Naive thymus-derived CD4-positive, alpha-beta T cell (primary cell): Measurements from ENCODE around the gene ZDHHC13. TPM values are rescaled to one million over a fixed set of nuclear protein-coding genes. Genes with fewer than 3 reads are reported as not detected.

ENCODE experiments used
- ATAC-seq: fragments of 150-1000 bp; cut with Tn5 transposase; 2 replicates; pipeline ENCODE4 v1.10.0; 2021; ENCODE audit warnings: mild to moderate bottlenecking, moderate library complexity
- CTCF ChIA-PET: fragments of 350-600 bp; sonication (Branson Sonifier 250); formaldehyde crosslinking; loops from one replicate; lab custom pipeline; 2021; ENCODE audit warnings: antibody characterized with exemption; lab: Charles Lee
- POLR2A ChIA-PET: fragments of 350-600 bp; sonication (Branson Sonifier 250); formaldehyde crosslinking; loops from one replicate; lab custom pipeline; 2021; ENCODE audit warnings: antibody characterized with exemption, inconsistent platforms; lab: Charles Lee
- DNase-seq, 9 donors: peaks; one replicate each; pipeline versions ENCODE4 v3.0.0 to v3.0.0-alpha.2; 2020 to 2022; ENCODE audit warnings: mixed read lengths in 1 of 9
- H3K27ac ChIP-seq: one replicate; pipeline ENCODE4 v1.7.0; 2013; ENCODE audit warnings: mild to moderate bottlenecking, low read depth, low read length, moderate library complexity
- H3K27me3 ChIP-seq, 2 donors: one replicate each; pipeline ENCODE4 v1.7.0; 2013; ENCODE audit warnings: low read length in 2 of 2, mild to moderate bottlenecking in 2 of 2, moderate library complexity in 2 of 2; ENCODE audit not compliant: control insufficient read depth in 2 of 2, insufficient read depth in 2 of 2
- H3K36me3 ChIP-seq, 3 experiments: 1 replicate in 2 of 3; 2 replicates in 1 of 3; pipeline ENCODE4 v1.7.0; 2013; ENCODE audit warnings: low read length in 3 of 3, mild to moderate bottlenecking in 3 of 3, moderate library complexity in 1 of 3; ENCODE audit not compliant: insufficient read depth in 3 of 3, control insufficient read depth in 2 of 3
- H3K4me1 ChIP-seq, 2 donors: one replicate each; pipeline ENCODE4 v1.7.0; 2013; ENCODE audit warnings: low read length in 2 of 2, mild to moderate bottlenecking in 2 of 2, moderate library complexity in 1 of 2; ENCODE audit not compliant: control insufficient read depth in 2 of 2, insufficient read depth in 2 of 2
- H3K4me3 ChIP-seq: 2 replicates; pipeline ENCODE4 v1.7.0; 2013; ENCODE audit warnings: mild to moderate bottlenecking, low read length
- H3K9me3 ChIP-seq, 3 experiments: 1 replicate in 2 of 3; 2 replicates in 1 of 3; pipeline ENCODE4 v1.7.0; 2013; ENCODE audit warnings: low read length in 3 of 3; ENCODE audit not compliant: control insufficient read depth in 2 of 3
- H3K27ac Mint-ChIP-seq, 9 donors: one replicate each; pipeline ENCODE4 v1.8.0; 2020 to 2022; ENCODE audit warnings: mixed read lengths in 9 of 9, mild to moderate bottlenecking in 8 of 9, moderate library complexity in 5 of 9, inconsistent platforms in 2 of 9
- H3K27me3 Mint-ChIP-seq, 5 donors: one replicate each; pipeline ENCODE4 v1.8.0; 2021 to 2022; ENCODE audit warnings: mixed read lengths in 5 of 5, mild to moderate bottlenecking in 1 of 5
- H3K36me3 Mint-ChIP-seq, 5 donors: one replicate each; pipeline ENCODE4 v1.8.0; 2020 to 2022; ENCODE audit warnings: mixed read lengths in 5 of 5, mild to moderate bottlenecking in 3 of 5, inconsistent platforms in 1 of 5
- H3K4me1 Mint-ChIP-seq, 7 donors: one replicate each; pipeline ENCODE4 v1.8.0; 2020 to 2022; ENCODE audit warnings: mixed read lengths in 7 of 7, mild to moderate bottlenecking in 3 of 7, inconsistent platforms in 1 of 7
- H3K4me3 Mint-ChIP-seq, 10 donors: one replicate each; pipeline ENCODE4 v1.8.0; 2020 to 2022; ENCODE audit warnings: mild to moderate bottlenecking in 10 of 10, mixed read lengths in 10 of 10, moderate library complexity in 6 of 10, inconsistent platforms in 2 of 10
- H3K9me3 Mint-ChIP-seq, 11 donors: one replicate each; pipeline ENCODE4 v1.8.0; 2020 to 2022; ENCODE audit warnings: mixed read lengths in 11 of 11, mild to moderate bottlenecking in 4 of 11, inconsistent platforms in 1 of 11, moderate library complexity in 1 of 11
- intact Hi-C, 2 donors: fragments of 100-400 bp; cut with micrococcal nuclease; formaldehyde crosslinking; loops; one replicate each; pipeline ENCODE4 v1.15.1; 2023
- polyA plus RNA-seq, 2 donors: library from polyadenylated mRNA; unstranded; fragments of 300-500 nt; fragmentation: Illumina TruSeq; gene quantifications; one replicate each; pipeline ENCODE4 v1.2.3, GENCODE V29; 2021
- total RNA-seq, 6 experiments: library from RNA in 5 of 6; stranded (reverse) in 5 of 6; gene quantifications; 1 replicate in 5 of 6; 2 replicates in 1 of 6; pipeline ENCODE4 v1.2.3 and lab custom pipeline; 2021 to 2026

ZDHHC13 gene
- total and polyA plus RNA-seq, 7 experiments from 2014 or later = 6.8 to 21.3 (median 10.2) TPM

DNA sequence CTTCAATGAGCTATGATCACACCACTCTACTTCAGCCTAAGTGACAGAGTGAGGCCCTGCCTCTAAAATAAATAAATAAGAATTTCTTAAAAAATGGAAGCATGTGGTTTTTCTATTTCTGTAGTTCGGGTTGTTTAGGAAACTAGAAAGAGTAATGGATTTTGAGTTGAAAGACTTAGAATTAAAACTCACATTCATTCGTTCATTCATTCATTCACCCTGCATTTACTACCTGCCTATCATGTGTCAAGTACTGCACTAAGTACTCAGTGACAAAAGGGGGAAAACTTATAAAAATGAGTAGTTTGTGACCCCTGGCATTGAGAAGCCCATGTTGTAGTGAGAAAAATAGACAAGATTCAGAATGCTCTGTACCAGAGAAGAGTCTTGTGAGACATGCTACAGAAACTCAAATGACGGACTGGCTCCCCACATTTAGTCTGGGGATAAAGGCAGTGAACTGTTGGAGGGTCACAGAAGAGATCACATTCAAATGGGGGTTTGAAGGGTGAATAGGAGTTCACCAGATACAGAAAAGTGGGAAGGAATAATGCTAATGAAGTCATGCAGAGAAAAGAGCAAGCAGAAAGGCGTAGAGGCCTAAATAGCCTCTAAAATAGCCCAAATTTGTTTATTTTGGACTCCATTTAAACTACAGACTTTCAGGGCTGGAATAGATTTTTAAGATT, 77.8 kb downstream of the ZDHHC13 start:
- no peak overlapping the region for H3K4me3 ChIP-seq
- ATAC-seq (no peak), DNase-seq (no peak)
- no peaks in the 10 kb centered on the region for H3K27me3 ChIP-seq
- peak overlapping the region in 1 of 9 donors; percentile 30 for H3K27ac Mint-ChIP-seq
- H3K4me1 Mint-ChIP-seq = no peaks in the 10 kb centered on the region
- H3K36me3 Mint-ChIP-seq = no peaks in the 10 kb centered on the region
- intact Hi-C loops = no loop called here
- no peaks in the 10 kb centered on the region for H3K27me3 Mint-ChIP-seq
- no peak overlapping the region for H3K27ac ChIP-seq
- no peaks in the 10 kb centered on the region for H3K9me3 ChIP-seq
- ChIA-PET CTCF (no interaction called here), POLR2A (no interaction called here)
- peaks cover 0 to 1% (median 0%) of the 10 kb centered on the region in 11 donors for H3K9me3 Mint-ChIP-seq
- H3K4me3 Mint-ChIP-seq = no peak overlapping the region
- no peaks in the 10 kb centered on the region for H3K36me3 ChIP-seq
- H3K4me1 ChIP-seq = no peaks in the 10 kb centered on the region

DNA sequence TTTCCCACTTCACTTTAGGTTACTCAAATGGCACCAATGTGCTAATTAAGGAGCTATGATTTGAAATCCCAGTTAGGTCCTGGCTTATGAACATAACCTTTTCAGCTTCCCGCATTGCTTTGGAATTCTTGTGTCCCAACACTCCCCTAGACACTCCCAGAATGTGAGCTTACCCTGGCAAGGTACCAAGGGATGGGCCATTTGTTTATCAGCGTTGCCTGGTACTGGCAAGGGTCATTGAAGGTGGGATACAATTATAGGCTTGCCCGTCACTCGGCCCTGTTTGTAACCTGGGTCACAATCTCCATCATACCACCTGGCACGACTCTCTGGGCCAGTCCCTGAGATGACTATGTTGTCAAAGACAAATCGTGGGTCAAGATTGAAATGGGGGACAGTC, 79.5 kb downstream of the ZDHHC13 start:
- POLR2A ChIA-PET = no interaction called here
- CTCF ChIA-PET = no interaction called here

DNA sequence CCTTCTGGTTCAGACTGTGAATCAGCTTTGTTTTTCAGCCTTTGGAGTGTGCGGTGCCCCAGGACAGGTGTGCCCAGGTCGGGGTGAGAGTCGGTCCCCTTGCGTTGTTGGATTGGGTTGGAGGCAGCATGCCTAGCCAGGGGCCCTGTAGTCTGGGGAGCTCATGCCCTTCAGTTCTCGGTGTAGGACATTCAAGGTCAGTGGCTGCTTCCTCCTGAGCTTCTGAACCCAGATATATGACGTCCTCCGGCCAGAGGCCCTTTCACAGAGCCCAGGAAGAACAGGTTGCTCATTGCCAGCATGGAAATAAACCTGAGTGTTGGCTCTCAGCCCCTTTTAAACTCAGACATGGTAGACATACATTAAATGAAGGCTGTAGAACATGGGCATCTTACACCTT, 82.1 kb downstream of the ZDHHC13 start:
- Mint-ChIP-seq H3K9me3 (peaks cover 0 to 1% (median 0%) of the 10 kb centered on the region in 11 donors), H3K4me3 (no peak overlapping the region), H3K4me1 (peaks cover 0 to 2% (median 0%) of the 10 kb centered on the region in 7 donors), H3K36me3 (peaks cover 0 to 3% (median 0%) of the 10 kb centered on the region in 5 donors), H3K27ac (no peak overlapping the region), H3K27me3 (peaks cover 2 to 27% (median 11%) of the 10 kb centered on the region in 5 donors)
- intact Hi-C loops = no loop called here
- H3K27ac ChIP-seq = no peak overlapping the region
- ChIA-PET CTCF (no interaction called here), POLR2A (no interaction called here)
- DNase-seq = no peak
- ATAC-seq = no peak
- no peaks in the 10 kb centered on the region for H3K9me3 ChIP-seq
- H3K4me3 ChIP-seq = no peak overlapping the region
- H3K4me1 ChIP-seq = no peaks in the 10 kb centered on the region
- H3K27me3 ChIP-seq = peaks cover 0 to 7% of the 10 kb centered on the region in 2 donors
- no peaks in the 10 kb centered on the region for H3K36me3 ChIP-seq

More for the DNA sequence above, 79.5 kb downstream of the ZDHHC13 start:
- Mint-ChIP-seq H3K9me3 (peaks cover 0 to 1% (median 0%) of the 10 kb centered on the region in 11 donors), H3K4me3 (no peak overlapping the region), H3K27ac (no peak overlapping the region), H3K4me1 (peaks cover 0 to 2% (median 0%) of the 10 kb centered on the region in 7 donors), H3K27me3 (peaks cover 2 to 13% (median 7%) of the 10 kb centered on the region in 5 donors), H3K36me3 (no peaks in the 10 kb centered on the region)
- no peak for ATAC-seq
- no peak for DNase-seq
- H3K27ac ChIP-seq = no peak overlapping the region
- H3K4me3 ChIP-seq = no peak overlapping the region
- no peaks in the 10 kb centered on the region for H3K9me3 ChIP-seq
- H3K36me3 ChIP-seq = no peaks in the 10 kb centered on the region
- H3K27me3 ChIP-seq = peaks cover 0 to 4% of the 10 kb centered on the region in 2 donors
- intact Hi-C loops = no loop called here
- H3K4me1 ChIP-seq = no peaks in the 10 kb centered on the region

DNA sequence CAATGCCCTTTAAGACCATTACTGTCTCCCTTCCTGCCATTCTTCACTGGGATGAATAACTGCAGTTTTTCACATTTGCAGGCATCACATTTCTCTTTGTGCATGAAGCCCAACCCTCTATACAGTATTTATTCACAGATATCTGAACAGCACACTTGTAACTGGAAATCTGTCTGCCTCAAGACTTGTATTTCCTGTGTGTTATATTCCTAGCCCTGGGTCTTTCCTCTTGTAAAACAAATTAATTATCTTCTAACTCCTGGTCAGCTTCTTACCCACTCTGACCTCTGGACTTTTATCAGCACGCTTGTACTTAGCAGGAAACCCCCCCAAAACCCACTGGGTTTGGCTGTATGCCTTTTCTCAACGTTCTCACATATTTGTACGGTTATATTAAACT, 82.8 kb downstream of the ZDHHC13 start:
- Histone ChIP-seq H3K27me3 (peaks cover 0 to 7% of the 10 kb centered on the region in 2 donors), H3K4me3 (no peak overlapping the region), H3K36me3 (no peaks in the 10 kb centered on the region), H3K27ac (no peak overlapping the region), H3K4me1 (no peaks in the 10 kb centered on the region), H3K9me3 (no peaks in the 10 kb centered on the region)
- Mint-ChIP-seq H3K27me3 (peaks cover 2 to 27% (median 11%) of the 10 kb centered on the region in 5 donors), H3K4me1 (peaks cover 0 to 2% (median 0%) of the 10 kb centered on the region in 7 donors), H3K4me3 (no peak overlapping the region), H3K9me3 (peaks cover 0 to 1% (median 0%) of the 10 kb centered on the region in 11 donors), H3K36me3 (peaks cover 0 to 3% (median 0%) of the 10 kb centered on the region in 5 donors), H3K27ac (no peak overlapping the region)
- intact Hi-C loops = no loop called here
- CTCF ChIA-PET = interaction anchor here (0.6 kb wide), 1 partner anchor 399 kb away, joined by 4 read pairs; no protein-coding TSS in a partner anchor
- POLR2A ChIA-PET = no interaction called here
- DNase-seq = no peak
- no peak for ATAC-seq

DNA sequence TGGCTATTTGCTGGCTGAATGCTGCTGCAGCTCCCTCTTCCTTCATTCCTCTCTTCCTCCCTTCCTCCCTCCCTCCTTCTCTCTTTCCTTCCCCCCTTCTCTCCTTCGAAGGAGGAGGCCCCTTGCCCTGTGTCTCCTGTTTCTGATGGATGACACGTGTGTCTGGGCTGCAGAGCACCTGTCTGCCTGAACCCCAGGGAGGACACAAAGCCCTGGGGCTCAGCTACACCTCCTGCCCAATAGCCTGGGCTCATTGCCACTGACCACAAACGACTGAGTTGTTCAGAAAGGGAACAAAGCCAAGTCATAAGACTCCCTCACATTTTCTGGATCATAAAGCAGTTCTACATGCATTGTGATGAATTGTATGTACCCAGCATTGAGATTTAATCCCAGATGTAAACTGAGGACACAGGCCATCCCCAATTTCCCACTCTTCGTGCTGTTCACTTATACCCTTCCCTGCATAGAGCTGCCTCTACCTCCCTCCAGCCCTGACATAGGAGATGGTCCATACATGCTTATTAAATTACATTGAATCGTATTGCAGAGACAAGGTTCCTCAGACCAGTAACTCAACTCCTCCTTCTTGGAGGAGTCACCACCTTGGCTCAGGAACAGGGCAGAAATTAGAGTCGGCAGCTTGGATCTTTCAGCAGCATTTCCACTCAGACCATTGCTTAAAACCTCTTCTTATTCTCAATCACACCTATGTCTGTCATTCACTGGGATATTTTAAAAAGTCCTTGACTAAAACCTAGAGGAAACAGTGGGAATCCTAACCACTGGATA, 83.6 kb downstream of the ZDHHC13 start:
- DNase-seq (no peak), ATAC-seq (no peak)
- H3K36me3 Mint-ChIP-seq = peaks cover 0 to 3% (median 0%) of the 10 kb centered on the region in 5 donors
- CTCF ChIA-PET = no interaction called here
- POLR2A ChIA-PET = no interaction called here
- Histone ChIP-seq H3K4me1 (no peaks in the 10 kb centered on the region), H3K36me3 (no peaks in the 10 kb centered on the region), H3K9me3 (no peaks in the 10 kb centered on the region), H3K4me3 (no peak overlapping the region), H3K27me3 (peaks cover 0 to 7% of the 10 kb centered on the region in 2 donors), H3K27ac (no peak overlapping the region)
- H3K4me1 Mint-ChIP-seq = peaks cover 0 to 2% (median 0%) of the 10 kb centered on the region in 7 donors
- no peak overlapping the region for H3K4me3 Mint-ChIP-seq
- intact Hi-C loops = no loop called here
- no peak overlapping the region for H3K27ac Mint-ChIP-seq
- peaks cover 2 to 27% (median 11%) of the 10 kb centered on the region in 5 donors for H3K27me3 Mint-ChIP-seq
- peaks cover 0 to 1% (median 0%) of the 10 kb centered on the region in 11 donors for H3K9me3 Mint-ChIP-seq

DNA sequence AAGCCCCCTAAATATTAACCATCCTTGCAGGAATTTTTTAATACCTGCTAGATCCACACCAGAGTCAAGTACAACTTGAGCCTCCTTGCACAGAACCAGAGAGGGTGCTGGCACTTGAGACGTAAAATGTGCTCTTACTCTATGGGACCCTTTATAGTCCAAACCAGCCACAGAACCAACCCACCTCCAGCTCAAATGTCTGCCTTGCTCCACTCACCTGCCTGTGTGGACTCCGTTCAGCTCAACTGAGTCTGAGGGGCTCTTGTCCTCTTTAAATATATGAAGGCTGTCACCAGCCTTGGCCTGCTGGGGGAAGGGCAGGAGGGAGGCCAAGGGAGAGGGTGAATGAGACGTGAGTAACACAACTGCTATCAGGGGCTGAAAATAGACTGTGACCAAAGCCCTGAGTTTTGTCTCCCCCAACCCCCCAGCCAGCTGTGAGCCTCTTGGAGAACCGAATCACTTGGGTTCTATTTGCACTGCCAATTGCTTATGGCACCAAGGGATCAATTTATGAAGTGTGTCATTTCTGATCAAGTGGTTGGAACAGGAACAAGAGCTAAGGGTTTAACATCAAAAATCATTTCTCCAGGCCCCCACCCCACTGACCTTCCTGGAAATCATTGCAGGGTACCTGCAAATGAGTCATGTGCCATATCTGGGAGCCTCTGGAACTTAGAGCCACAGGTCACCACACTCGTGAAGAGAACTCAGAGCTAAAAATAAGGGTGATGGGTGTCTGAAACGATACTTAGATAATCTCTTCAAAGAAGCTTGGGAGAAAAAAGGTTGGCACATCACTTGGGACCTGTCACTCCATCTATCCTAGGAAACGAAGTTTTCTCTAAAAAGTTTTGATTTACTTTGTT, 85.0 kb downstream of the ZDHHC13 start, which contains the start of gene CSRP3:
Gene CSRP3 (minus strand): TSS at position 247 of the 869 bp plus-strand sequence. CDS start 9,535 bp downstream, outside the sequence.
- ATAC-seq = no peak
- intact Hi-C loops = no loop called here
- ChIA-PET POLR2A (no interaction called here), CTCF (no interaction called here)
- no peak within 1 kb of the TSS for H3K4me3 Mint-ChIP-seq
- H3K4me3 ChIP-seq = no peak within 1 kb of the TSS
- peaks cover 2 to 33% (median 15%) of the 10 kb centered on the region in 5 donors for H3K27me3 Mint-ChIP-seq
- H3K27ac ChIP-seq = no peak within 1 kb of the TSS
- no peaks in the 10 kb centered on the region for H3K36me3 ChIP-seq
- no peak for DNase-seq
- H3K4me1 Mint-ChIP-seq = peaks cover 0 to 2% (median 0%) of the 10 kb centered on the region in 7 donors
- peaks cover 0 to 7% of the 10 kb centered on the region in 2 donors for H3K27me3 ChIP-seq
- H3K4me1 ChIP-seq = no peaks in the 10 kb centered on the region
- peaks cover 0 to 3% (median 0%) of the 10 kb centered on the region in 5 donors for H3K36me3 Mint-ChIP-seq
- H3K27ac Mint-ChIP-seq = no peak within 1 kb of the TSS
- H3K9me3 ChIP-seq = no peaks in the 10 kb centered on the region
- H3K9me3 Mint-ChIP-seq = peaks cover 0 to 1% (median 0%) of the 10 kb centered on the region in 11 donors
